ENCODE measurements around the gene NPAS4.
"Not testable (repeated sequence)": the region's sequence is repeated elsewhere in the genome, so short reads cannot be mapped to it uniquely, and the experiment has no call there.

The NPAS4 gene

GRCh38 chr11:66384316-66384715 is 36.5 kb upstream of the NPAS4 start:
- H3K36me3 ChIP-seq (ENCODE audit: control insufficient read depth, insufficient read depth, low read length); H2BK15ac ChIP-seq (replicated peaks; ENCODE audit: low read depth); H3K23ac ChIP-seq (ENCODE audit: low read length); H3K4ac ChIP-seq (ENCODE audit: low read depth, low read length); H2AK5ac ChIP-seq (ENCODE audit: low read length); H3K4me1 ChIP-seq (ENCODE audit: control insufficient read depth, low read depth, low read length); H3K56ac ChIP-seq (ENCODE audit: low read length); DNase-seq; H3K27me3 ChIP-seq (ENCODE audit: insufficient read depth, low read length, poor library complexity); H3K9ac ChIP-seq (ENCODE audit: low read length); H3K79me2 ChIP-seq (ENCODE audit: control insufficient read depth, insufficient read depth, low read length); H3K4me3 ChIP-seq (ENCODE audit: low read length); H4K5ac ChIP-seq (ENCODE audit: low read length); H2BK5ac ChIP-seq (ENCODE audit: low read length); H3K79me1 ChIP-seq (ENCODE audit: low read length); H3K27ac ChIP-seq (ENCODE audit: low read depth, low read length); H3K18ac ChIP-seq (ENCODE audit: low read length); H2BK120ac ChIP-seq (ENCODE audit: low read depth, low read length); H3K4me2 ChIP-seq (ENCODE audit: low read length); H4K8ac ChIP-seq (ENCODE audit: low read depth, low read length): not testable (repeated sequence)
- WGBS (ENCODE audit: extremely low coverage, insufficient coverage, low lambda C conversion rate) = no CpG with 5 or more reads among the region's 13 CpGs

GRCh38 chr11:66386171-66387069 is 34.4 kb upstream of the NPAS4 start:
- peak overlapping the region; percentile 82 for H3K56ac ChIP-seq (ENCODE audit: low read length)
- H3K9ac ChIP-seq (ENCODE audit: low read length) = peak overlapping the region; percentile 68
- no peak overlapping the region for H3K4me3 ChIP-seq (ENCODE audit: low read length)
- no peak overlapping the region for H4K8ac ChIP-seq (ENCODE audit: low read depth, low read length)
- H4K5ac ChIP-seq (ENCODE audit: low read length) = no peak overlapping the region
- H3K4me2 ChIP-seq (ENCODE audit: low read length) = peak overlapping the region; percentile 37
- no peaks in the 10 kb centered on the region for H3K79me2 ChIP-seq (ENCODE audit: control insufficient read depth, insufficient read depth, low read length)
- no peaks in the 10 kb centered on the region for H3K27me3 ChIP-seq (ENCODE audit: insufficient read depth, low read length, poor library complexity)
- H2BK120ac ChIP-seq (ENCODE audit: low read depth, low read length) = no peak overlapping the region
- H2BK5ac ChIP-seq (ENCODE audit: low read length) = no peak overlapping the region
- no peaks in the 10 kb centered on the region for H3K4me1 ChIP-seq (ENCODE audit: control insufficient read depth, low read depth, low read length)
- H3K36me3 ChIP-seq (ENCODE audit: control insufficient read depth, insufficient read depth, low read length) = no peaks in the 10 kb centered on the region
- no peak overlapping the region for H3K27ac ChIP-seq (ENCODE audit: low read depth, low read length)
- DNase-seq = peak; percentile 90
- H3K23ac ChIP-seq (ENCODE audit: low read length) = no peak overlapping the region
- peak overlapping the region; percentile 93 for H3K18ac ChIP-seq (ENCODE audit: low read length)
- WGBS (ENCODE audit: extremely low coverage, insufficient coverage, low lambda C conversion rate) = no CpG with 5 or more reads among the region's 20 CpGs
- no peak overlapping the region for H2AK5ac ChIP-seq (ENCODE audit: low read length)
- H2BK15ac ChIP-seq (replicated peaks; ENCODE audit: low read depth) = no peak overlapping the region
- H3K79me1 ChIP-seq (ENCODE audit: low read length) = no peaks in the 10 kb centered on the region
- no peak overlapping the region for H3K4ac ChIP-seq (ENCODE audit: low read depth, low read length)

- no peak overlapping the region for H4K8ac ChIP-seq (ENCODE audit: low read depth, low read length)
- H3K4me2 ChIP-seq (ENCODE audit: low read length) = no peak overlapping the region
- H3K9ac ChIP-seq (ENCODE audit: low read length) = no peak overlapping the region
- H3K56ac ChIP-seq (ENCODE audit: low read length) = no peak overlapping the region
- no peak overlapping the region for H3K27ac ChIP-seq (ENCODE audit: low read depth, low read length)
- no peaks in the 10 kb centered on the region for H3K36me3 ChIP-seq (ENCODE audit: control insufficient read depth, insufficient read depth, low read length)
- H3K79me2 ChIP-seq (ENCODE audit: control insufficient read depth, insufficient read depth, low read length) = no peaks in the 10 kb centered on the region
- no peak overlapping the region for H3K4ac ChIP-seq (ENCODE audit: low read depth, low read length)
- DNase-seq = peak; percentile 86
- H4K5ac ChIP-seq (ENCODE audit: low read length) = no peak overlapping the region
- WGBS (ENCODE audit: extremely low coverage, insufficient coverage, low lambda C conversion rate) = no CpG with 5 or more reads among the region's 8 CpGs
- H2BK15ac ChIP-seq (replicated peaks; ENCODE audit: low read depth) = no peak overlapping the region
- H3K79me1 ChIP-seq (ENCODE audit: low read length) = no peaks in the 10 kb centered on the region
- no peak overlapping the region for H2BK120ac ChIP-seq (ENCODE audit: low read depth, low read length)
- no peak overlapping the region for H3K4me3 ChIP-seq (ENCODE audit: low read length)
- H3K23ac ChIP-seq (ENCODE audit: low read length) = no peak overlapping the region
- H2BK5ac ChIP-seq (ENCODE audit: low read length) = no peak overlapping the region
- H3K18ac ChIP-seq (ENCODE audit: low read length) = no peak overlapping the region
- no peak overlapping the region for H2AK5ac ChIP-seq (ENCODE audit: low read length)
- H3K27me3 ChIP-seq (ENCODE audit: insufficient read depth, low read length, poor library complexity) = no peaks in the 10 kb centered on the region
- no peaks in the 10 kb centered on the region for H3K4me1 ChIP-seq (ENCODE audit: control insufficient read depth, low read depth, low read length)
Measured at GRCh38 chr11:66388780-66389386, 32.0 kb upstream of the NPAS4 start.

- no peak overlapping the region for H2AK5ac ChIP-seq (ENCODE audit: low read length)
- no peak overlapping the region for H3K56ac ChIP-seq (ENCODE audit: low read length)
- no peak overlapping the region for H3K9ac ChIP-seq (ENCODE audit: low read length)
- no peak overlapping the region for H4K5ac ChIP-seq (ENCODE audit: low read length)
- no peak overlapping the region for H3K18ac ChIP-seq (ENCODE audit: low read length)
- H3K27ac ChIP-seq (ENCODE audit: low read depth, low read length) = no peak overlapping the region
- H2BK120ac ChIP-seq (ENCODE audit: low read depth, low read length) = no peak overlapping the region
- WGBS (ENCODE audit: extremely low coverage, insufficient coverage, low lambda C conversion rate) = 100% methylated on average over 1 of the region's 6 CpGs
- DNase-seq = no peak
- H2BK5ac ChIP-seq (ENCODE audit: low read length) = no peak overlapping the region
- H3K36me3 ChIP-seq (ENCODE audit: control insufficient read depth, insufficient read depth, low read length) = no peaks in the 10 kb centered on the region
- no peak overlapping the region for H3K4ac ChIP-seq (ENCODE audit: low read depth, low read length)
- no peaks in the 10 kb centered on the region for H3K4me1 ChIP-seq (ENCODE audit: control insufficient read depth, low read depth, low read length)
- no peak overlapping the region for H3K4me3 ChIP-seq (ENCODE audit: low read length)
- no peak overlapping the region for H3K4me2 ChIP-seq (ENCODE audit: low read length)
- H4K8ac ChIP-seq (ENCODE audit: low read depth, low read length) = no peak overlapping the region
- H2BK15ac ChIP-seq (replicated peaks; ENCODE audit: low read depth) = no peak overlapping the region
- no peaks in the 10 kb centered on the region for H3K27me3 ChIP-seq (ENCODE audit: insufficient read depth, low read length, poor library complexity)
- no peaks in the 10 kb centered on the region for H3K79me1 ChIP-seq (ENCODE audit: low read length)
- no peaks in the 10 kb centered on the region for H3K79me2 ChIP-seq (ENCODE audit: control insufficient read depth, insufficient read depth, low read length)
- no peak overlapping the region for H3K23ac ChIP-seq (ENCODE audit: low read length)
Measured at GRCh38 chr11:66391322-66391721, 29.5 kb upstream of the NPAS4 start.

GRCh38 chr11:66393954-66394353 is 26.9 kb upstream of the NPAS4 start:
- Histone ChIP-seq H3K27ac (ENCODE audit: low read depth, low read length) (no peak overlapping the region), H3K9ac (ENCODE audit: low read length) (no peak overlapping the region), H3K23ac (ENCODE audit: low read length) (no peak overlapping the region), H2BK5ac (ENCODE audit: low read length) (no peak overlapping the region), H3K56ac (ENCODE audit: low read length) (no peak overlapping the region), H3K4me1 (ENCODE audit: control insufficient read depth, low read depth, low read length) (no peaks in the 10 kb centered on the region), H3K79me2 (ENCODE audit: control insufficient read depth, insufficient read depth, low read length) (no peaks in the 10 kb centered on the region), H2BK120ac (ENCODE audit: low read depth, low read length) (no peak overlapping the region), H4K8ac (ENCODE audit: low read depth, low read length) (no peak overlapping the region), H3K4ac (ENCODE audit: low read depth, low read length) (no peak overlapping the region), H3K36me3 (ENCODE audit: control insufficient read depth, insufficient read depth, low read length) (no peaks in the 10 kb centered on the region), H4K5ac (ENCODE audit: low read length) (no peak overlapping the region), H3K18ac (ENCODE audit: low read length) (no peak overlapping the region), H3K27me3 (ENCODE audit: insufficient read depth, low read length, poor library complexity) (no peaks in the 10 kb centered on the region), H3K4me3 (ENCODE audit: low read length) (no peak overlapping the region), H2BK15ac (replicated peaks; ENCODE audit: low read depth) (no peak overlapping the region), H3K4me2 (ENCODE audit: low read length) (no peak overlapping the region), H3K79me1 (ENCODE audit: low read length) (no peaks in the 10 kb centered on the region), H2AK5ac (ENCODE audit: low read length) (no peak overlapping the region)
- no CpG with 5 or more reads among the region's 3 CpGs for WGBS (ENCODE audit: extremely low coverage, insufficient coverage, low lambda C conversion rate)
- DNase-seq = no peak
